NCI-H2227 treated with DMSO at 0.1 percent for 48 hours (cell line): ENCODE measurements around the gene PCGF3.
A peak's percentile ranks its signal among the peaks of the same experiment; 100 is the strongest.
"Not testable (repeated sequence)": the region's sequence is repeated elsewhere in the genome, so short reads cannot be mapped to it uniquely, and the experiment has no call there.

Experiments used
- DNase-seq: peaks from one replicate; lab custom pipeline; 2025; lab: John Stamatoyannopoulos, UW

PCGF3 gene

DNA sequence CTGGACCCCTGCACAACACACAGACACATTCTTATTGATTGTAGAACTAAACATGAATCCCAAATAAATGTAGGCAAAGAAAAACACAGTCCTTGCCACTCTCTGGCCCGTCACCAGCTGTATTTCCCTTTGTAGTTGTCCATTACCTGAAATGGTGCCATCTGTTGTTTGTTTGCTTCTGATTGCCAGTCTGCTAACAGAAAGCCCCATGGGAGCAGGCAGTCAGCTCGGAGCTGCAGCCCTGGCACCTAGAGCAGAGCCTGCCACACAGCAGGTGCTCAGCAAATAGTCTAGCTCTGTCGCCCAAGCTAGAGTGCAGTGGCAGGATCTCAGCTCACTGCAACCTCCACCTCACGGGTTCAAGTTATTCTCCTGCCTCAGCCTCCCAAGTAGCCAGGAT is 91.4 kb downstream of the PCGF3 start:
- no peak for DNase-seq

DNA sequence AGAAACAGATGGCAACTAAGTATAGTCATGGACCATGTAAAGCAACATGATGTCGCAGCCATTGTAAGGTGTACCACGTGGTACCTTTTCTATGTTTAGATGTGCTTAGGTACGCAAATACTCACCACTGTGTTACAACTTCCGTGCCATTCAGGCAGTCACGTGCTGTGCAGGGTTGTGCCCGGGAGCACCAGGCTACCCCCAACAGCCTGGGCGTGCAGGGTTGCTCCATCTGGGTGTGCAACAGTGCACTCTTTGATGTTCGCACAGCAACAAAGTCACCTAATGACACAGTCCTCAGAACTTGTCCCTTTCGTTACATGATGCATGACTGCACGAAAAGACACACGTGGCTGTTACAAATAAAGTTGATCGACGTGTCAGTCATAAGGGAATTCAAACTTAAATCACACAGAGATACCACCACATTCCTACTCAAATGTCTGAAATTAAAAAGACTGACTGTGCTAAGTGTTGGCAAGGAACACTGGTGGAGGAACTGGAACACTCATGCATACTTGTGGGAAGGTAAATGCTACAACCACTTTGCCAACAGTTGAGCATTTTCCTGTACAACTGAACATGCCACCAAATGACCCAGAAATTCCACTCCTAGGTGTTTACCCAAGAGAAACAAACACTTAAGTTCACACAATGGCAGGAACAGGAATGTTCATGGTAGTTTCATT is 95.9 kb downstream of the PCGF3 start:
- DNase-seq = no peak

DNA sequence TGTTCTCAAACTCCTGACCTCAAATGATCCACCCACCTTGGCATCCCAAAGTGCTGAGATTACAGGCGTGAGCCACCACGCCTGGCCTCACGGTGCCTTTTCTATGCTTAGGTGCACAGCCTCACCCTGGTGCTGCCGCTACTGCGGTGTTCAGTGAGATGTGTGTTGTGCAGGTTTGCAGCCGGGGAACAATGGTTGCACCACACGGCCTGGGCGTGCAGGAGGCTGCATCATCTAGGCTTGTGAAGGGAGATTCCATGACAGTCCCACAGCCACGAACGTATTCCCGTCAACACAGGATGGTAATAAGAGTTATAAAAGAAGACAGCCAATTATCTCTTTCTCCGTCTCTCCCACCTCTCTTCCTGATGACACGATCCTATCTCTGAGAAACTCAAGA is 98.3 kb downstream of the PCGF3 start:
- no peak for DNase-seq

DNA sequence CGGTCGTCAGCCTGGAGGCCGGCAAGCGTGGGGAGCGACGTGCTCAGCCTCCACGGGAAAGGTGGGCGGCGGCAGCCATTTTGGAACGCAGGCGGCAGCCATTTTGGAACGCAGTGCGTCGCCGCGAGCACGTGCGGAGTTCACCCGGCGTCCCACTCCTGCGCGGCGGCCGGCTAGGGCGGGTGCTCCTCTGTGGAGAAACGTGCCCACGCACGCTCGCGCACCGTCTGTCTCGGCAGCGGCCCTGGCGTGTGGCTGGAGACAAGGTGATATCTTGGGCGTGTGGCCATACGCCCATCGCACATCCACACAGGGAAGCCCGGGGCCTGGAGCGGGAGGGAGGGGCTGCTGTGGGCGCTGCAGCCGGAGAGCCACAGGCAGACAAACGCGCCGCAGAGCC is 99.2 kb downstream of the PCGF3 start:
- no peak for DNase-seq

DNA sequence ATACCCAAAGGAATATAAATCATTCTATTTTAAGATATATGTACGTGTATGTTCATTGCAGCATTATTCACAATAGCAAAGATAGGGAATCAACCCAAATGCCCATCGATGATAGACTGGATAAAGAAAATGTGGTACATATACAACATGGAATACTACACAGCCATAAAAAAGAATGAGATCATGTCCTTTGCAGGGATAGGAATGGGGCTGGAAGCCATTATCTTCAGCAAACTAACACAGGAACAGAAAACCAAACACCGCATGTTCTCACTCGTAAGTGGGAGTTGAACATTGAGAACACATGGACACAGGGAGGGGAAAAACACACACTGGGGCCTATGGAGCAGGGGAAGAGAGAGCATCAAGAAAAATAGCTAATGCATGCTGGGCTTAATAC is 101.3 kb downstream of the PCGF3 start:
- not testable (repeated sequence) for DNase-seq

DNA sequence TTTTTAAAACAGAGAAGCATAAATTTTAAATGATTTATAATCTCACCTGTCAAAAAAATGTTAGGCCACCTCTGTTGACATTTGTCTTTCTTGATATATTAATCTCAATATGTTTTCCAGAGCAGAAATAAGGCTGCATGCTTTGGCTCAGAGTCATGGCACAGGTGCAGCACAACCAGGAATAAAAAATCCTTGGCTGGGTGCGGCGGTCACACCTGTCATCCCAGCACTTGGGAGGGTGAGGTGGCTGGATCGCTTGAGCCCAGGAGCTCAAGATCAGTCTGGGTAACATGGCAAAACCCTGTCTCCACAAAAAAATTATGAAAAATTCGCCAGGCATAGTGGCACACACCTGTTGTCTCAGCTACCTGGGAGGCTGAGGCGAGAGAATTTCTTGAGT is 102.2 kb downstream of the PCGF3 start:
- no peak for DNase-seq

DNA sequence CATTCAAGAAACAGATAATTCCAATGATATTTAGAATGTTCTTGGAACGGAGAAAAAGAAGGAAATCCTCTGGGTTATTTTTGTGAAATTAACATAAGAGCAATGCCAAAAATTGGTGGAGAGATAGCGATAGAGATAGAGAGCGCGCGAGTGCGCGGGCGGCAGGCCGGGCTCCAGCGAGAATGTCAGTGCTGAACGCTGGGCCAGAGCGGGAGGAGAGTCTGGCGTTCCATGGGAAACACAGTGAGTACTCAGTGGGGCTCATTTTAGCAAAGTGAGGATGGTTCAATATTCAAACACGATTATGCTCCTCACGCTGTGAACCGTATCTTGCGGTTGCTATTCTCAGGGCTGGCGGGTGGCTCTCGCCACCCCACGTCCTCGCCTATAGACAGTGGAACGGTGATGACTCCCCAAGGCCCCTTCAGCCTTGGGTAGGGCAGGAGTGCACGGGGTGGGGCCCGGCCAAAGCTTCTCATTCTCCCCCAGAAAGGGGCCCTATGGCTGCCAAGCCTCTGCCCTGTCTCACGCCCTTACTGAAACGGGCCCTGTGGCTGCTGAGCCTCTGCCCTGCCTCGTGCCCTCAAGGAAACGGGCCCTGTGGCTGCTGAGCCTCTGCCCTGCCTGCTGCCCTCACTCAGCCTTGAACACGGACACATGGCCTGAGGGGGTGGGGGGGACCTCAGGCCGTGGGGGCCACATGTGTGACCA is 103.4 kb downstream of the PCGF3 start:
- no peak for DNase-seq

DNA sequence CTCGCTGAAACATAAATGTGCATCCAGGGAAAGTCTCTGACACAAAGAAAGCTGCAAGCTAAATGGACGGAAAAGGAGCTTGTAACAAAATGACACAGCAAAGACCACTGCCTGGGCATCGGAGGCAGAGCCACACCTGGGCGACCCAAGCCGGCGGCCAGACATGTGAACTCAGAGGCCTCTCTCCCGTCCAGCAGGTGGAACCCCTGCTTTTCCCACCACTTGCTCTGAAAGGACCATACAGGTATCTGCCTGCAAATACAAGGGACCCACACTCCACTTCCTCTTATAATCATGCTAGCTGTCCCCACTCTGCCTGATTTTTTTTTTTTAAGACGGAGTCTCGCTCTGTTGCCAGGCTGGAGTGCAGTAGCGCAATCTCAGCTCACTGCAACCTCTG is 108.3 kb downstream of the PCGF3 start:
- no peak for DNase-seq

DNA sequence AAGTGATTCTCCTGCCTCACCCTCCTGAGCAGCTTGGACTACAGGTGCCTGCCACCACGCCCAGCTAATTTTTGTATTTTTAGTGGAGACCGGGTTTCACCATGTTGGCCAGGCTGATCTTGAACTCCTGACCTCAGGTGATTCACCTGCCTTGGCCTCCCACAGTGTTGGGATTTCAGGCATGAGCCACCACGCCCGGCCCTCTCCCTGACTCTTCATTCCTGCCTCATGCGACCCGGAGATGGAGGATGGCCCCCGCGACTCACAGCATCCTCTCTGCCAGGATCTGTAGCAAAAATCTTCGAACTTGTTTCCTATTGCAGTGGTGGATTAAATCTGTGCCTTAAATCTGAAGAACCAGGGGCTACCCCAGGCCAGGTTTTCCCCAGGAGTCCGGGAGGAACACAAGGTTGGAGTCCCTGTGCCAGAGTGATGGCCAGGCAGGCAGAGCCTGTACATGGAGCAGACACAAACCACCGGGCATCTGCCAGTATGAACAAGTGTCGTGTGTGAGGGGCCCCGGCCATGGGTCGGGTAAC is 108.7 kb downstream of the PCGF3 start:
- no peak for DNase-seq

DNA sequence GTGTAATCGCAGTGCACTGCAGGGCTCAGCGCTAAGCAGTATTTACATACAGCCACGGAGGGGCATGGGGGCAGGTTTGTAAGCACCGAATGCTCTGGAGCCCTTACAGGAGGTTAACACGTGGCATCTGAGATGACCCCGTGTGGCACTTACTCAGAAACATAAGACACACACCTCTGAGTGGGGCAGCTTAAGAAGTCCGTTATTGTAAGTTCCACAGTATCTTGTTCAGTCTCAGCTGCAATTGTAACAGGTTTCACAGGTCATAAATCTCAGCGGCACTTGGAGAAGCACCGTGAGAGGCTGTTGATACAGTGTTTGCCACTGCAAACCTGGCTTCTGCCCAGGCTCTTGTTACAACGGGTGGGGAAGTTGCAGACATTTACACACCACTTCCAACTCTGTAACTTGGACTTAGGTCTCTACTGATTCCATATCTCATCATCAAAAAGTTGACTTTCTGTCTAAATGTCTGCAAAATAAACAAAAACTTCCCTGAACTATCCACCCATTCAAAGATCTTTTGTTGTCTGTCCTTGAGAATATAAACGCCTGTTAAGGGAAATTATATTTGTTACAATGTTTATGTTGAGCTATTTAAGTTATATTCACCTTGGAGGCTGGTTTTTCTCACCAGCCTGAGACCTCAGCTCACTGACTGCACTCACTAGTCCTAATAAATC is 110.0 kb downstream of the PCGF3 start:
- peak; percentile 10 for DNase-seq

DNA sequence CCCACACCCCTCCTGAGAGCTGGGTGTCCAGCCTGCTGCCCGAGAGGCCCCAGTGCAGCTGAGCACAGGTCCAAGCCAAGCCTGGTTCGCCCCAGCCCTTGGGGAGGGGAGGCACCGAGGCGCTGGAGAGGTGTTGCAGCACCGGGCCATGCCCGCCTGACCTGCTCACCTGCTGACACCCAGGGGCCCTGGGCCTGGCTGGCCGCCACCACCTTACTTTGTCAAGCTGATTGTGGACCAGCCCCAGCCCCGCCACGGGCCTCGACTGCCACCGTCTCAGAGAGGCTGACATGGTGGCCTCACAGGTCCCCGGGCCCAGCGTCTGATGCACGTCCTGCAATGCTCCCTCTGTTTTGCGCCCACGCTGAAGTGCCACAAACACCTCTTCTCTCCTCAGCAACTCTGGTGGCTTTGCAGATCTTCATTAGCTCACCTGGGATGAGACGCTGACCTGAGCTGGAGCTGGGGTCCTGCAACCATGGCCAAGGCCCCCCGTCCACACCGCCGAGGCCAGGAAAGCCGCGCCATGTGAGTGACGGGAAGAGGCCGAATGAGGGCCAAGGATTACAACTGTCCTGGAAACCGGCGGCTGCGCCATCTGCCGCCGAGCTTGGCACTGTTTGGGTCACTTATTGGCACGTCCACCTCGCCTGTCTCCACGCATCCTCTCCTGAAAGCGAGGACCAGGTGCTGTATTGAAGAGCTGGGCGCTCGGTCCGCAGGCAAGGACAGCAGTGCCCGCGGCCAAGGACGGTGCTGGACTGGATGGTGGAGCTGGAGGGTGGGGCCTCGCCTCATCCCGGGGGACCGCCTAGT is 112.7 kb downstream of the PCGF3 start:
- no peak for DNase-seq

DNA sequence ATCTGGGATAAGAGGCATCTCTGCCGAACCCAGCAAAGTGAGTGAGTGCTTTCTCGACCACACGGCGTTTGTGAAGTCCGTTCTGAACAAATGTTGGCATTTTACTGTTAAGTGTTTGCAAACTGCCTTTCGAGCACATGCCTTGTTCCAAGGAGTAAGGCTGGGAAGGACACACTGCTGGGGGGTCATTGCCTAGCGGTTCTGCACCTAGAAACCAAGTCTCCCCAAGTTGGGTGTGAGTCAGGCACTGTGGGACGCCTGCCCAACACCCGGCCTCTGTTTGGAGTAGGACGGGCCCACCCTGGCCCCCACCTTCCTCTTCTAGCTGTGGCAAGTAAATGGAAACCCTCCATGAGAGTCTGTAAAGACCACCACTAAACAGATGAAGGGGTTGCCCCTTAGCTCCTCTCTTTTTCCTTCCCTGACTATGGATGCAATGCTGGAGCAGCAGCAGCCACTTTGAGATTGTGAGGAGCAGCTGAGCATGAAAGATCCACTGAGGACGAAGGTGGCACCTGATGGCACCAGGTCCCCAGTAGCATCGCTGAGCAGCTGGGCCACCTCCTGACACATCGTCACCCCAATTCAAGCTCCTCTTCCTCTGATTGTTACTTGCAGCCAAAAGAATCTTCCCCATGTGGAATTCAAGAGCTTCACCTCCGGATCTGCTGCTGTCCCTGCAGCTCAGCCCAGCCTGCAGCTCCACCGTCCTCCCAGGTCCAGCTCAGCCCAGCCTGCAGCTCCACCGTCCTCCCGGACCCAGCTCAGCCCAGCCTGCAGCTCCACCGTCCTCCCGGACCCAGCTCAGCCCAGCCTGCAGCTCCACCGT is 114.0 kb downstream of the PCGF3 start:
- DNase-seq = no peak
